GM12878 (cell line): ENCODE measurements around the gene STX3. TPM values are rescaled to one million over a fixed set of nuclear protein-coding genes. Genes with fewer than 3 reads are reported as not detected.

Experiments used
- ATAC-seq: fragments of 200-7000 bp; cut with Tn5 transposase; 3 replicates; pipeline ENCODE4 v1.9.1; 2020; ENCODE audit warnings: mild to moderate bottlenecking, moderate library complexity
- BruUV-seq: library from RNA; stranded (reverse); fragments of 400-500 nt; replicated peaks from 2 replicates; lab custom pipeline; 2021; lab: Mats Ljungman, UMichigan
- CTCF ChIA-PET: fragments of 300-600 bp; sonication (Branson Sonifier 250); formaldehyde crosslinking; extraction: SDS; loops from one replicate; lab custom pipeline; 2021; ENCODE audit warnings: inconsistent platforms; lab: Yijun Ruan, JAX
- POLR2A ChIA-PET: fragments of 350-600 bp; formaldehyde crosslinking; extraction: SDS; loops from one replicate; lab custom pipeline; 2021; ENCODE audit warnings: inconsistent platforms; lab: Charles Lee
- RAD21 ChIA-PET: fragments of 300-600 bp; sonication (Branson Sonifier 250); formaldehyde crosslinking; loops from one replicate; lab custom pipeline; 2023; ENCODE audit warnings: antibody characterized with exemption; ENCODE audit not compliant: unreplicated experiment; lab: Charles Lee
- SMC1A ChIA-PET: fragments of 300-600 bp; sonication (Branson Sonifier 250); formaldehyde crosslinking; loops from one replicate; lab custom pipeline; 2023; ENCODE audit not compliant: unreplicated experiment, uncharacterized antibody; lab: Charles Lee
- DNase-seq: peaks from one replicate; pipeline ENCODE4 v3.0.0-alpha.2; 2011; ENCODE audit warnings: low read depth, low spot score
- FAIRE-seq: peaks from 3 replicates; lab custom pipeline; 2011; peaks lifted over from hg19 to GRCh38; lab: Jason Lieb, UNC
- H2AFZ ChIP-seq: 2 replicates; pipeline ENCODE4 v1.6.0; 2011; ENCODE audit warnings: low read depth, low read length, control low read depth; ENCODE audit not compliant: control insufficient read depth
- H3K27ac ChIP-seq: 2 replicates; pipeline ENCODE4 v1.5.1; 2011; ENCODE audit warnings: control low read depth; ENCODE audit not compliant: control insufficient read depth, insufficient read depth
- H3K27me3 ChIP-seq, 2 experiments: replicated peaks in 1 of 2; 2 replicates each; pipeline versions ENCODE4 v1.6.0 to v1.6.1; 2011; ENCODE audit warnings: low read length in 1 of 2; ENCODE audit not compliant: control insufficient read depth in 2 of 2, insufficient read depth in 2 of 2
- H3K36me3 ChIP-seq, 2 experiments: 2 replicates each; pipeline ENCODE4 v1.5.1; 2011; ENCODE audit warnings: low read length in 1 of 2; ENCODE audit not compliant: control insufficient read depth in 2 of 2, insufficient read depth in 2 of 2
- H3K4me1 ChIP-seq: 2 replicates; pipeline ENCODE4 v1.6.1; 2011; ENCODE audit warnings: mild to moderate bottlenecking, low read length, moderate library complexity, mixed read lengths; ENCODE audit not compliant: control insufficient read depth, insufficient read depth
- H3K4me2 ChIP-seq: 2 replicates; pipeline ENCODE4 v1.6.0; 2011; ENCODE audit warnings: control low read depth; ENCODE audit not compliant: control insufficient read depth, insufficient read depth
- H3K4me3 ChIP-seq: fragments of 200-600 bp; sonication (generic); 2 replicates; pipeline ENCODE4 v1.5.1; 2016
- H3K79me2 ChIP-seq: 2 replicates; pipeline ENCODE4 v1.6.0; 2011; ENCODE audit warnings: low read length; ENCODE audit not compliant: control insufficient read depth, insufficient read depth
- H3K9ac ChIP-seq: 2 replicates; pipeline ENCODE4 v1.8.0; 2011; ENCODE audit warnings: low read length, control low read depth, mixed read lengths; ENCODE audit not compliant: control insufficient read depth, insufficient read depth
- H3K9me3 ChIP-seq: replicated peaks from 3 replicates; pipeline ENCODE4 v1.5.1; 2011; ENCODE audit warnings: mild to moderate bottlenecking, low read length; ENCODE audit not compliant: control insufficient read depth, insufficient read depth
- H4K20me1 ChIP-seq: 2 replicates; pipeline ENCODE4 v1.6.0; 2011; ENCODE audit not compliant: control insufficient read depth, insufficient read depth
- ELK1 ChIP-seq: IDR thresholded peaks from 2 replicates; pipeline ENCODE4 v1.6.1; 2012; ENCODE audit warnings: low read depth, low read length, improper control_type of control experiment
- ESRRA ChIP-seq: IDR thresholded peaks from 2 replicates; pipeline ENCODE4 v1.6.1; 2012; ENCODE audit warnings: mild to moderate bottlenecking, low read length, improper control_type of control experiment
- KAT2A ChIP-seq: conservative IDR thresholded peaks from 2 replicates; pipeline ENCODE4 v1.6.1; 2011; ENCODE audit warnings: low read depth, low read length; ENCODE audit not compliant: control insufficient read depth
- SMARCA5 ChIP-seq: fragments of 450-650 bp; IDR thresholded peaks from 2 replicates; pipeline ENCODE4 v1.6.1; 2017; ENCODE audit warnings: mild to moderate bottlenecking
- SPI1 ChIP-seq: IDR thresholded peaks from 2 replicates; pipeline ENCODE4 v1.6.1; 2011; ENCODE audit warnings: low read depth, mild to moderate bottlenecking, low read length, moderate library complexity, borderline replicate concordance; ENCODE audit not compliant: insufficient read depth
- STAT3 ChIP-seq: IDR thresholded peaks from 2 replicates; pipeline ENCODE4 v1.6.1; 2011; ENCODE audit warnings: low read depth, low read length, improper control_type of control experiment
- TAF1 ChIP-seq: IDR thresholded peaks from 2 replicates; pipeline ENCODE4 v1.6.1; 2011; ENCODE audit warnings: mild to moderate bottlenecking, low read depth, low read length, borderline replicate concordance
- WGBS: methylation state at CpG from one replicate; pipeline ENCODE4 v1.1.6; 2016; ENCODE audit warnings: low lambda C conversion rate; ENCODE audit not compliant: insufficient replicate concordance, insufficient coverage; ENCODE audit errors: missing lambda C conversion rate; 5-methylcytosine and 5-hydroxymethylcytosine counted together
- in situ Hi-C: fragments of 300-500 bp; cut with MboI; formaldehyde crosslinking; loops from 9 replicates; pipeline ENCODE4 v1.14.3; 2018; ENCODE audit warnings: mixed read lengths
- intact Hi-C: fragments of 100-400 bp; cut with micrococcal nuclease; formaldehyde crosslinking; loops from one replicate; pipeline ENCODE4 v1.14.2; 2022; ENCODE audit not compliant: unreplicated experiment
- polyA plus RNA-seq, 11 experiments: library from polyadenylated mRNA; depleted of rRNA in 4 of 11; unstranded in 6 of 11; stranded (reverse) in 5 of 11; fragments of >200 nt; fragmentation: Nextera tagmentation in 4 of 11; fragmentation: Illumina TruSeq in 1 of 11; extraction: Ambion mirVana in 4 of 11; extraction: Trizol in 1 of 11; gene quantifications; 1 replicate in 1 of 11; 2 replicates in 10 of 11; pipeline versions ENCODE4 v1.2.1 to v1.2.3, GENCODE V29; 2011 to 2016; ENCODE audit warnings: inconsistent platforms in 2 of 11, missing spikeins in 2 of 11, low read depth in 1 of 11
- total RNA-seq, 4 experiments: library from RNA; depleted of rRNA in 3 of 4; stranded (reverse); fragments of >200 nt in 3 of 4; fragmentation: Illumina TruSeq in 1 of 4; extraction: Trizol in 1 of 4; gene quantifications; 2 replicates each; pipeline versions ENCODE4 v1.2.1 to v1.2.3, GENCODE V29; 2013 to 2021

The STX3 gene
- total and polyA plus RNA-seq, 10 of the 15 experiments (the other 5 are each of a cell fraction or from before 2014, with no cell fraction given) = 0.11 to 2.5 (median 1.1) TPM

- ChIA-PET POLR2A (no interaction called here), CTCF (no interaction called here)
- BruUV-seq = no TSS peak
- in situ Hi-C loops = no loop called here
- H3K36me3 ChIP-seq = no peaks in the 10 kb centered on the region
- no peaks in the 10 kb centered on the region for H3K79me2 ChIP-seq
- DNase-seq = no peak
- H4K20me1 ChIP-seq = no peaks in the 10 kb centered on the region
- TF ChIP-seq ELK1 (no peak), KAT2A (no peak), TAF1 (no peak), SMARCA5 (no peak), ESRRA (no peak)
- TF ChIP-seq, all 136 proteins: peak for 0
- intact Hi-C loops = no loop called here
- RAD21 ChIA-PET = no interaction called here
- no peak overlapping the region for H3K9ac ChIP-seq
- H3K4me2 ChIP-seq = no peak overlapping the region
- SMC1A ChIA-PET = interaction anchor here (1.0 kb wide), 1 partner anchor 26 kb away, joined by 3 read pairs; no protein-coding TSS in a partner anchor
- ATAC-seq (no peak), FAIRE-seq (no peak)
- no peak overlapping the region for H2AFZ ChIP-seq
- peaks cover 0 to 6% of the 10 kb centered on the region in 2 experiments; a peak in 2 of 4 replicates for H3K27me3 ChIP-seq
- no peak overlapping the region for H3K4me3 ChIP-seq
- 48% methylated on average over 6 of the region's 6 CpGs for WGBS
- H3K27ac ChIP-seq = no peak overlapping the region
- no peaks in the 10 kb centered on the region for H3K4me1 ChIP-seq
- H3K9me3 ChIP-seq = no peaks in the 10 kb centered on the region
Measured at GRCh38 chr11:59761993-59762392, 6.8 kb downstream of the STX3 start.

- BruUV-seq = no TSS peak
- WGBS = 49% methylated on average over 4 of the region's 4 CpGs
- H3K4me3 ChIP-seq = no peak overlapping the region
- ChIA-PET SMC1A (no interaction called here), CTCF (no interaction called here), RAD21 (interaction anchor here (0.8 kb wide), 1 partner anchor 228 kb away, joined by 4 read pairs; no protein-coding TSS in a partner anchor), POLR2A (no interaction called here)
- no peak for DNase-seq
- no peaks in the 10 kb centered on the region for H3K36me3 ChIP-seq
- ATAC-seq = no peak
- H3K79me2 ChIP-seq = no peaks in the 10 kb centered on the region
- H3K4me1 ChIP-seq = no peaks in the 10 kb centered on the region
- H3K9ac ChIP-seq = no peak overlapping the region
- peak; percentile 25; the same call in 1 of the 2 replicates for TF ChIP-seq SPI1
- no peak for TF ChIP-seq STAT3
- H3K4me2 ChIP-seq = no peak overlapping the region
- H3K9me3 ChIP-seq = no peaks in the 10 kb centered on the region
- H3K27ac ChIP-seq = no peak overlapping the region
- FAIRE-seq = no peak
- intact Hi-C loops (no loop called here), in situ Hi-C loops (no loop called here)
- H4K20me1 ChIP-seq = no peaks in the 10 kb centered on the region
- H3K27me3 ChIP-seq = peaks cover 0 to 3% of the 10 kb centered on the region in 2 experiments; a peak in 1 of 4 replicates
- H2AFZ ChIP-seq = no peak overlapping the region
Measured at GRCh38 chr11:59765068-59765735, 10.0 kb downstream of the STX3 start.
